Measurements from ENCODE around the gene NPR2.
A peak's percentile ranks its signal among the peaks of the same experiment; 100 is the strongest.

NPR2 gene

DNA sequence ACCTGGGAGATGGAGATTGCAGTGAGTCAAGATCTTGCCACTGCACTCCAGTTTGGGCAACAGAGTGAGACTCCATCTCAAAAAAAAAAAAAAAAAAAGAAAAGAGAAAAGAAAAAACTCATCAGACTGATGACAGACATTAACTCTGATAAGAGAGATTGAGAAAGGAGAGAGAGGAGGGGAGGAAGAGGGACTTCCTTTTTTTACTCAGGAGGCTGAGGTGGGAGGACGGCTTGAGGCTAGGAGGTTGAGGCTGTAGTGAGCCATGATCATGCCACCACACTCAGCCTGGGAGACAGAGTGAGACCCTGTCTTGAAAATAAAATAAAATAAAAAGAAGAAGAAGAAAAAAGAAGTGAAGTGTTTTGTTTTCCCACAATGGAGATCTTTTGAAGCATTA is 27.6 kb upstream of the NPR2 start:
- Histone ChIP-seq H3K4me3 (ENCODE audit: low read depth, low read length) (no peak overlapping the region), H3K36me3 (ENCODE audit: control insufficient read depth, insufficient read depth, low read length) (no peaks in the 10 kb centered on the region), H3K9ac (ENCODE audit: low read depth, low read length) (no peak overlapping the region), H3K4me1 (ENCODE audit: control insufficient read depth, insufficient read depth, low read length) (peaks cover under 1% of the 10 kb centered on the region; the same call in 1 of the 2 replicates), H3K27ac (ENCODE audit: low read depth, low read length) (no peak overlapping the region), H3K27me3 (ENCODE audit: control insufficient read depth, insufficient read depth, low read length) (no peaks in the 10 kb centered on the region), H3K9me3 (ENCODE audit: control insufficient read depth, insufficient read depth, low read length) (no peaks in the 10 kb centered on the region)

DNA sequence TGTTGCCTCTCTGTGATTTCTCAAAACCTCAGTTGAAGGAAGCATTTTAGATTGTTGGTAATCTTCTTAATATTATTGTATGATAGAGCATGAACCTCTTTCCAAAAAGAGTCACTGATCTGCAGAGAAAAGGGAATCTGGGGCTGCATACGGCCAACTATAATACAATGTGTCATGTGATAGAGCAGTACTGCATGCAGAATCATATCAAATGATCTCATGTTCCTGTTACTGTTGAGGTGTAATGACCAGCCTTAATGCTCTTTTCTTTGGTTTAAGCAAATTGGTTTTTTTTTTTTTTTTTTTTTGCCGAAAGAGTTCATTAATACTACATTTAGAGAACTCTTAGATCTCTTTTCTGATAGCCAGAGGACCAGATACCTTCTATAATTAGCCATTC is 24.4 kb upstream of the NPR2 start:
- Histone ChIP-seq H3K9ac (ENCODE audit: low read depth, low read length) (no peak overlapping the region), H3K27me3 (ENCODE audit: control insufficient read depth, insufficient read depth, low read length) (no peaks in the 10 kb centered on the region), H3K4me3 (ENCODE audit: low read depth, low read length) (no peak overlapping the region), H3K9me3 (ENCODE audit: control insufficient read depth, insufficient read depth, low read length) (no peaks in the 10 kb centered on the region), H3K36me3 (ENCODE audit: control insufficient read depth, insufficient read depth, low read length) (no peaks in the 10 kb centered on the region), H3K4me1 (ENCODE audit: control insufficient read depth, insufficient read depth, low read length) (no peaks in the 10 kb centered on the region; the same call in 1 of the 2 replicates), H3K27ac (ENCODE audit: low read depth, low read length) (no peak overlapping the region)

DNA sequence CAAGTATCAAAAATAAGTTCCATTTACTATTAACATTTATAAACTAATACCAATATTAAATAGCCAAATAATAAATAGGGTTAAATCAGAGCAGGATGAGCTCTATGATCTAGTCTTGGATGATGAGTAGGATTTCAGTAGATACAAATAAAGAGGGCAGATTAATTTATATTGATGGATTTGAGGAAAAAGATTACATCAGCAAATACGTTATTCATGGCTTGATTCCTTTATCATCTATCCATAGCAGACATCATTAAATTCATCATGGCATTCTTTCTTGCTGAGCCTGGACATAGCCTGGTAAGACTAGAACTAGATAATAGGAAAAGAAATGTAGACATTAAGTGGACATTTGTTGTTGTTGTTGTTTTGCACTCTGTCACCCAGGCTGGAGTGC is 23.9 kb upstream of the NPR2 start:
- no peaks in the 10 kb centered on the region for H3K36me3 ChIP-seq (ENCODE audit: control insufficient read depth, insufficient read depth, low read length)
- H3K27me3 ChIP-seq (ENCODE audit: control insufficient read depth, insufficient read depth, low read length), result no peaks in the 10 kb centered on the region
- no peaks in the 10 kb centered on the region; the same call in 1 of the 2 replicates for H3K4me1 ChIP-seq (ENCODE audit: control insufficient read depth, insufficient read depth, low read length)
- no peak overlapping the region for H3K4me3 ChIP-seq (ENCODE audit: low read depth, low read length)
- no peak overlapping the region for H3K27ac ChIP-seq (ENCODE audit: low read depth, low read length)
- H3K9ac ChIP-seq (ENCODE audit: low read depth, low read length), result no peak overlapping the region
- no peaks in the 10 kb centered on the region for H3K9me3 ChIP-seq (ENCODE audit: control insufficient read depth, insufficient read depth, low read length)

DNA sequence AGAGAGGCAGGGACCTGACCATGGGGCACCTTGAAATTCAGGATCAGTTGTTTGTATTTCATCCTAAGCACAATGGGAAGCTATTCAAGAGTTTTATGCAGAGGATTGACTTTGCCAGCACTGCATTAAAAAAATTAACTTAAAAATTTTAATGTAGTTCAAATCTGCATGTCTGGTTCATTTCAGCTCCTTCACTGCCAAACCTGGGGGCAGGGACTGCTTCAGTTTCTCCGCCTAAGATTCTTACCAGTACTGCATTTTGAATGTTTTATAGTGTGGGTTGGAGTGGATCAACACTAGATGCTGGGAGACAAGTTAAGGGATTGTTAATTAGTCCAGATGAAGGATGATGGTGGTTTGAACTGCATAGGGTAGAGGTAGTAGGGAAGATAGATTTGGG is 21.6 kb upstream of the NPR2 start:
- Histone ChIP-seq H3K9me3 (ENCODE audit: control insufficient read depth, insufficient read depth, low read length) (no peaks in the 10 kb centered on the region), H3K4me1 (ENCODE audit: control insufficient read depth, insufficient read depth, low read length) (peaks cover under 1% of the 10 kb centered on the region; the same call in 1 of the 2 replicates), H3K9ac (ENCODE audit: low read depth, low read length) (no peak overlapping the region), H3K27ac (ENCODE audit: low read depth, low read length) (no peak overlapping the region), H3K36me3 (ENCODE audit: control insufficient read depth, insufficient read depth, low read length) (no peaks in the 10 kb centered on the region), H3K27me3 (ENCODE audit: control insufficient read depth, insufficient read depth, low read length) (no peaks in the 10 kb centered on the region), H3K4me3 (ENCODE audit: low read depth, low read length) (no peak overlapping the region)

DNA sequence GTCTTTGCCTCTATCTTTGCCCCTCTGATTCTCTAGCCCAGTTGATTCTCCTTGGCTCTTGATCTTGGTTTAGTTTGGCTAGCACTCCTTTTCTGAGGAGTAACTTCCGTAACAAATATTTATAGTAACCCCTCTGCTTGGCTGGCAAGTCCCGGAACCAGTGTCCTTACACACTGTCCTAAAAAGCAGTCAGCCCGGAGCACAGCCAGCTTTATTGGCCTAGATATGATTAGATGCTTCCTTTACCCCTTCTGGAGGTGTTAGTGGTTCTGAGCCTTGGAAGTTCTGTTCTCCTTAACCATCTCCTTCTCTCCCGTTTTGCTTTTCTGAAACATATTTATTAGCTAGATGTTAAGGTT is 20.3 kb upstream of the NPR2 start:
- Histone ChIP-seq H3K27me3 (ENCODE audit: control insufficient read depth, insufficient read depth, low read length) (no peaks in the 10 kb centered on the region), H3K4me3 (ENCODE audit: low read depth, low read length) (no peak overlapping the region), H3K9ac (ENCODE audit: low read depth, low read length) (no peak overlapping the region), H3K4me1 (ENCODE audit: control insufficient read depth, insufficient read depth, low read length) (peaks cover 13% of the 10 kb centered on the region), H3K27ac (ENCODE audit: low read depth, low read length) (no peak overlapping the region), H3K36me3 (ENCODE audit: control insufficient read depth, insufficient read depth, low read length) (no peaks in the 10 kb centered on the region), H3K9me3 (ENCODE audit: control insufficient read depth, insufficient read depth, low read length) (no peaks in the 10 kb centered on the region)

DNA sequence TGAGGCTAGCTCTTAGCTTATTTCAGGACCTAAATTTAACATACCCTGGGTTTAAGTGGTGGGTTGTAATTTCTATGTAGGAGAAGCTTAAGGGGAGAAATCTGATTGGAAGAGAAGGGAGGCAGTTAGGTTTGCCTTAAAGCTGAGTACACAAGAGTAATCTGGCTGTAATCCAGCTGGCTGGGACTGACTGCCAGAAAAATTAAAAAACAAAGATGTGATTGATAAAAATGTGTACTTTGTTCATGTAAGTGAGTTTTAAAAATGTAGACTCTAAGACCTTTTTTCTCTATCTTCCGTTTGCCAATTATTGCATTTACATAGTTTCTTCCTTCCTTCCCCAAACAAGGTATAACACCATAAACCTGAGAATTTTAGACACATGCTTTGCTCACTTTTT is 19.9 kb upstream of the NPR2 start:
- Histone ChIP-seq H3K9me3 (ENCODE audit: control insufficient read depth, insufficient read depth, low read length) (no peaks in the 10 kb centered on the region), H3K4me3 (ENCODE audit: low read depth, low read length) (no peak overlapping the region), H3K27ac (ENCODE audit: low read depth, low read length) (no peak overlapping the region), H3K4me1 (ENCODE audit: control insufficient read depth, insufficient read depth, low read length) (peaks cover 15% of the 10 kb centered on the region), H3K36me3 (ENCODE audit: control insufficient read depth, insufficient read depth, low read length) (no peaks in the 10 kb centered on the region), H3K27me3 (ENCODE audit: control insufficient read depth, insufficient read depth, low read length) (no peaks in the 10 kb centered on the region), H3K9ac (ENCODE audit: low read depth, low read length) (no peak overlapping the region)

DNA sequence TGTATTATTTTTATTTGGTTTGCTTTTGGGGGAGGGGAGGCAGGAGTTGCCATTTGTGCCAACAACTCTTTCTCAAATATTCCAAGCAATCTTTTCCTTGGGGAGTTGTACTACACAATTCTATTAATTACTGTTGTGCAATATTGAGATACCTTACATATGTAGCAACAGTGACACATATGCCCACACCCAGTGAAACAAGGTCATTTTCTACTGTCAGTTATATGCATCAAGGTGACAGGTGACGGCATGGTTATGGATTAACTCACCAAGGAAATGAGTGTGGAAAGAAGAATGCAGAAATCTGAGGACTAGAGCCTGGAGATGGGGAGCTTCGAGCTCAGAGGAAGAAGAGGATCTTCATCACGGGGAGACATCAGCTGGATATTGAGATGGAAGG is 19.4 kb upstream of the NPR2 start:
- Histone ChIP-seq H3K9ac (ENCODE audit: low read depth, low read length) (no peak overlapping the region), H3K27ac (ENCODE audit: low read depth, low read length) (no peak overlapping the region), H3K9me3 (ENCODE audit: control insufficient read depth, insufficient read depth, low read length) (no peaks in the 10 kb centered on the region), H3K4me1 (ENCODE audit: control insufficient read depth, insufficient read depth, low read length) (peaks cover 15% of the 10 kb centered on the region), H3K4me3 (ENCODE audit: low read depth, low read length) (no peak overlapping the region), H3K27me3 (ENCODE audit: control insufficient read depth, insufficient read depth, low read length) (no peaks in the 10 kb centered on the region), H3K36me3 (ENCODE audit: control insufficient read depth, insufficient read depth, low read length) (no peaks in the 10 kb centered on the region)

DNA sequence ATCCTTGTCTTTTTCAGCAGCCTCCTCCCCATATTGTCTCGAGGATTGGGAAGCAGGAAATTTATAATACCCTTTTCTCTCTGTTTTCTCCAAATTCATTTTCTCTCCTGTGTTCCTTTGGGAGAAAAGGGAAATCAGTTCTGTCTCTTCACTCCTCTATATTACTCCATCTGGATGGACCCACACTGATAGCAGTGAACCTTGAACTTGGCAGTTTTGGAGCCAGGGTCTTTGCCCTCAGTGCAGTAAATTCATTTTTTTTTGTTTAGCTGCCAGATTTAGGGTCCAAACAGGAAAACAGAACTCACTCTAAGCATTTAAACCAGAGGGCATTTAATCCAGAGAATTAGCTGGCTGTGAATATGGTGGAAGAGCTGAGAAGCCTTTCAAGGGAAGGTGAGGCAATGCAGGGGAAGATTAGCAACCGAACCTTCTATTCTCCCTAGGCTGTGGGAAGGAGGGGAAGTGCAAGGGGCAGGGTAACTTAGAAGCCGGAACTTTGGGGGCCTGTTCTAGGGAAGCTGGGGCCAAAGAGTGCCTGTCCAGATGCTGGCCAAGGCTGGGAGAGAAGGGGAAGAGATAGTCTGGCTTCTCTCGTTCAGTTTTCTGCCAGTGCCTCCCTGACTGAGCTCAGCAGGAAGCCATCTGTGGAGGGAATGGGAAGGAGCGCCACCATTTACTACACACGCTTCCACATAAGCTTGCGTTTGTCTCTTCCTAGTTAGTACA is 16.3 kb upstream of the NPR2 start:
- Histone ChIP-seq H3K9me3 (ENCODE audit: control insufficient read depth, insufficient read depth, low read length) (no peaks in the 10 kb centered on the region), H3K4me1 (ENCODE audit: control insufficient read depth, insufficient read depth, low read length) (peaks cover 15% of the 10 kb centered on the region), H3K27me3 (ENCODE audit: control insufficient read depth, insufficient read depth, low read length) (no peaks in the 10 kb centered on the region), H3K9ac (ENCODE audit: low read depth, low read length) (no peak overlapping the region), H3K27ac (ENCODE audit: low read depth, low read length) (peak overlapping the region; percentile 30), H3K36me3 (ENCODE audit: control insufficient read depth, insufficient read depth, low read length) (no peaks in the 10 kb centered on the region), H3K4me3 (ENCODE audit: low read depth, low read length) (no peak overlapping the region)

DNA sequence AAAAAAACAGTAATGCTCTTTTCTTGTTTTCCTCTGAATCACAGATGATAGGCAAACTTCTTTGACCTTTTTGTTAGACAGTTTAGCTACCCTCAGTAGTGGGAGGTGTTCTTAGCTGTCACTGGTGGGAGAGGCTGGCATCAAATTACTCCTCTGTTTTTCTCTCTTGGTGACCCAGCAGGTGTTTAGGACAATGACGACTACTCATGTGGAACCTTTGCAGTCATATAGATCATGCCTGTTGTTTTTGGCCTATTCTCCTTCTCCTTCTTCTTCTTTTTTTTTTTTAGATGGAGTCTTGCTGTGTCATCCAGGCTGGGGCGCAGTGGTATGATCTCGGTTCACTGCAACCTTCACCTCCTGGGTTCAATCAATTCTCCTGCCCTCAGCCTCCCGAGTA is 15.4 kb upstream of the NPR2 start:
- H3K9me3 ChIP-seq (ENCODE audit: control insufficient read depth, insufficient read depth, low read length), result no peaks in the 10 kb centered on the region
- no peaks in the 10 kb centered on the region for H3K36me3 ChIP-seq (ENCODE audit: control insufficient read depth, insufficient read depth, low read length)
- H3K27me3 ChIP-seq (ENCODE audit: control insufficient read depth, insufficient read depth, low read length), result no peaks in the 10 kb centered on the region
- no peak overlapping the region for H3K27ac ChIP-seq (ENCODE audit: low read depth, low read length)
- no peak overlapping the region for H3K9ac ChIP-seq (ENCODE audit: low read depth, low read length)
- H3K4me3 ChIP-seq (ENCODE audit: low read depth, low read length), result no peak overlapping the region
- H3K4me1 ChIP-seq (ENCODE audit: control insufficient read depth, insufficient read depth, low read length), result peaks cover 15% of the 10 kb centered on the region

DNA sequence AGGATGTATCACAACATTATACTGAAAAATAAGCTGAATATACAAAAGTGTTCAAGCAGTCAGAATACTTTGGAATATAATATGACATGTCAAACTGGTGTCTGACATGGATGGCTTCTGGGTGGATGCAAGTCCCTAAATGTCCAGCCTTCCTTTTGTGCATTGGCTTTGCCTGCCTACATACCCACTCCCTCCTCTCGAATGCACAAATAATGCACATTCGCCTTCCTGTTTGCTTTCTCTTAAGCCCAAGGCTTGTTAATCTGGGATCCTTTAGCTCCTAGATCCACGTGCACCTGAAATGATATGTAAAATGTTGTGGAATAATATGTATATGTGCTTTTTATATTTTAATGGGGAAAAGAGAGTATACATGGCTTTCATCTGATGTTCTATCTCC is 12.9 kb upstream of the NPR2 start:
- Histone ChIP-seq H3K9me3 (ENCODE audit: control insufficient read depth, insufficient read depth, low read length) (no peaks in the 10 kb centered on the region), H3K27ac (ENCODE audit: low read depth, low read length) (no peak overlapping the region), H3K4me3 (ENCODE audit: low read depth, low read length) (no peak overlapping the region)

DNA sequence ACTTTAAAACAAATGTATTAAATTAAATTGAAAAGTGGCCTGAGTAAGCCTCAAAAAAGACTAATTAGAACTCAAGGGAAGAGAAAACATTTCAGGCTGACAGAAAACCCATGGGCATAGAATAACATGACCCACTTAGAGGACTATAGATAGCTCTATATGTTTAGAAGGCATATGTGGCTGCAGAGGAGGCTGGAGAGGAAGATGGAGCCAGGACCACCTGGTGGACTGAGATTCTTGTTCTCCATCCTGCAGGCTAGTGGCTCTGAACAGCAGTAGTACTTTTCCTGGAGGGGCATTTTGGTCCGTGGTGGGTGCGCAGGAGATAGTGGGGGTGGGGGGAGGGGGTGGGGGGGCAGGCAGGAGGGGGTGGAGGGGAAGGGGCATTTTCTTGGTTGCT is 10.3 kb upstream of the NPR2 start:
- no peaks in the 10 kb centered on the region for H3K9me3 ChIP-seq (ENCODE audit: control insufficient read depth, insufficient read depth, low read length)
- H3K4me1 ChIP-seq (ENCODE audit: control insufficient read depth, insufficient read depth, low read length), result 0 out of 2 replicates have a peak, but pooled peaks cover 1% of the 10 kb centered on the region
- H3K4me3 ChIP-seq (ENCODE audit: low read depth, low read length), result no peak overlapping the region
- H3K36me3 ChIP-seq (ENCODE audit: control insufficient read depth, insufficient read depth, low read length), result no peaks in the 10 kb centered on the region
- H3K9ac ChIP-seq (ENCODE audit: low read depth, low read length), result no peak overlapping the region
- no peaks in the 10 kb centered on the region for H3K27me3 ChIP-seq (ENCODE audit: control insufficient read depth, insufficient read depth, low read length)
- no peak overlapping the region for H3K27ac ChIP-seq (ENCODE audit: low read depth, low read length)

More for the DNA sequence above, 12.9 kb upstream of the NPR2 start:
- Histone ChIP-seq H3K4me1 (ENCODE audit: control insufficient read depth, insufficient read depth, low read length) (peaks cover 15% of the 10 kb centered on the region), H3K9ac (ENCODE audit: low read depth, low read length) (no peak overlapping the region), H3K36me3 (ENCODE audit: control insufficient read depth, insufficient read depth, low read length) (no peaks in the 10 kb centered on the region), H3K27me3 (ENCODE audit: control insufficient read depth, insufficient read depth, low read length) (no peaks in the 10 kb centered on the region)

Data from HUES48 (cell line).